ENCODE data around the gene DYNLT5.

The DYNLT5 gene

GRCh38 chr1:66745451-66745850 lies 6.8 kb upstream of the DYNLT5 start (continued):
- no peak for TF ChIP-seq ZNF19 (tag by site-specific recombination; IDR thresholded peaks at IDR 0.05; ENCODE audit: low read depth)
- TF ChIP-seq FEZF1 (tag by site-specific recombination; IDR thresholded peaks at IDR 0.05): no peak
- TF ChIP-seq BCL11B (tag by site-specific recombination; IDR thresholded peaks at IDR 0.05; ENCODE audit: low read depth): no peak
- no peak for TF ChIP-seq YY1 (tag by site-specific recombination; IDR thresholded peaks at IDR 0.05)

DNA sequence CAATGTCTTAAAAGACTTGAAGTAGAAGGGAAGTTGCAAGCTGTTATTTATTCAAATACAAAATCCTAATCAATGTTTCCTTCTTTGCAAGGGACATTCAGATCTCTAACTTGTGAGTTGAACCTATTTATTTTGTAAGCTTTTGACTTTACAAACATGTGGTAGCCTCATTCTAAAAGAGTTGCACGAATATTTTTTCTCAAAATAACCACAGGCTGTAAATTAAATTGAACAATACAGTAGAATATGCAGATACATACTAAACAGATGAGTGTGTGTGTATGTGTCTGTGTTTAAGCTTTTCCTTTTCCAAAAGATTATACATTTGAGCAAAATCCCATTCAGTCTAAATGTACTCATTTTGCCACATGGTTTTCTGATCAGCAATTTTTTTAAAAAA lies 4.8 kb upstream of the DYNLT5 start:
- Histone ChIP-seq H3K27ac (ENCODE audit: extremely low read depth, low read depth, low read length) (no peak overlapping the region), H3K4me1 (ENCODE audit: control insufficient read depth, insufficient read depth, low read length) (no peaks in the 10 kb centered on the region), H3K4me3 (ENCODE audit: low read depth, low read length) (no peak overlapping the region), H3K9me3 (ENCODE audit: control insufficient read depth, insufficient read depth, low read depth, low read length) (no peaks in the 10 kb centered on the region), H3K36me3 (ENCODE audit: control insufficient read depth in 2 of 2, insufficient read depth in 1 of 2, low read length in 2 of 2) (no peaks in the 10 kb centered on the region)
- TF ChIP-seq ZNF561 (tag by site-specific recombination; IDR thresholded peaks at IDR 0.05; ENCODE audit: borderline replicate concordance) (no peak), ZXDB (tag by site-specific recombination; IDR thresholded peaks at IDR 0.05) (no peak), ZNF394 (tag by site-specific recombination; IDR thresholded peaks at IDR 0.05; ENCODE audit: borderline replicate concordance) (no peak), ZNF2 (tag by site-specific recombination; IDR thresholded peaks at IDR 0.05) (no peak), ZNF146 (tag by site-specific recombination; IDR thresholded peaks at IDR 0.05) (no peak), OSR2 (tag by site-specific recombination; IDR thresholded peaks at IDR 0.05) (no peak), ZNF302 (tag by site-specific recombination; IDR thresholded peaks at IDR 0.05; ENCODE audit: low read depth) (no peak), TCF7L2 (IDR thresholded peaks at IDR 0.05; ENCODE audit: borderline replicate concordance, low read depth, low read length) (no peak)
- ChIA-PET POLR2A (no interaction called here), CTCF (interaction anchor here (1.4 kb wide), 1 partner anchor 20 kb away, joined by 3 read pairs; no protein-coding TSS in a partner anchor)

- Histone ChIP-seq H3K36me3 (ENCODE audit: control insufficient read depth in 2 of 2, insufficient read depth in 1 of 2, low read length in 2 of 2) (no peaks in the 10 kb centered on the region), H3K9me3 (ENCODE audit: control insufficient read depth, insufficient read depth, low read depth, low read length) (no peaks in the 10 kb centered on the region), H3K4me3 (ENCODE audit: low read depth, low read length) (no peak overlapping the region), H3K4me1 (ENCODE audit: control insufficient read depth, insufficient read depth, low read length) (no peaks in the 10 kb centered on the region), H3K27ac (ENCODE audit: extremely low read depth, low read depth, low read length) (no peak overlapping the region)
- TF ChIP-seq, protein P1, sequence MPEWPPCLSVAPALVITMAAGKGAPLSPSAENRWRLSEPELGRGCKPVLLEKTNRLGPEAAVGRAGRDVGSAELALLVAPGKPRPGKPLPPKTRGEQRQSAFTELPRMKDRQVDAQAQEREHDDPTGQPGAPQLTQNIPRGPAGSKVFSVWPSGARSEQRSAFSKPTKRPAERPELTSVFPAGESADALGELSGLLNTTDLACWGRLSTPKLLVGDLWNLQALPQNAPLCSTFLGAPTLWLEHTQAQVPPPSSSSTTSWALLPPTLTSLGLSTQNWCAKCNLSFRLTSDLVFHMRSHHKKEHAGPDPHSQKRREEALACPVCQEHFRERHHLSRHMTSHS (tag by site-specific recombination; IDR thresholded peaks at IDR 0.05): no peak
- no peak for TF ChIP-seq ZNF302 (tag by site-specific recombination; IDR thresholded peaks at IDR 0.05; ENCODE audit: low read depth)
- TF ChIP-seq ZNF544 (tag by site-specific recombination; IDR thresholded peaks at IDR 0.05): no peak
- TF ChIP-seq ZNF138 (tag by site-specific recombination; IDR thresholded peaks at IDR 0.05; ENCODE audit: borderline replicate concordance): no peak
- TF ChIP-seq ZNF473 (tag by site-specific recombination; IDR thresholded peaks at IDR 0.05): no peak
- TF ChIP-seq, protein P2, sequence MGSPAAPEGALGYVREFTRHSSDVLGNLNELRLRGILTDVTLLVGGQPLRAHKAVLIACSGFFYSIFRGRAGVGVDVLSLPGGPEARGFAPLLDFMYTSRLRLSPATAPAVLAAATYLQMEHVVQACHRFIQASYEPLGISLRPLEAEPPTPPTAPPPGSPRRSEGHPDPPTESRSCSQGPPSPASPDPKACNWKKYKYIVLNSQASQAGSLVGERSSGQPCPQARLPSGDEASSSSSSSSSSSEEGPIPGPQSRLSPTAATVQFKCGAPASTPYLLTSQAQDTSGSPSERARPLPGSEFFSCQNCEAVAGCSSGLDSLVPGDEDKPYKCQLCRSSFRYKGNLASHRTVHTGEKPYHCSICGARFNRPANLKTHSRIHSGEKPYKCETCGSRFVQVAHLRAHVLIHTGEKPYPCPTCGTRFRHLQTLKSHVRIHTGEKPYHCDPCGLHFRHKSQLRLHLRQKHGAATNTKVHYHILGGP (tag by site-specific recombination; IDR thresholded peaks at IDR 0.05): no peak
- TF ChIP-seq ZNF707 (tag by site-specific recombination; IDR thresholded peaks at IDR 0.05): no peak
- TF ChIP-seq ZNF146 (tag by site-specific recombination; IDR thresholded peaks at IDR 0.05): no peak
- no peak for TF ChIP-seq HOXA7 (CRISPR knock-in tag; IDR thresholded peaks at IDR 0.05; ENCODE audit: borderline replicate concordance)
- POLR2A ChIA-PET: no interaction called here
- CTCF ChIA-PET: interaction anchor here (0.5 to 0.9 kb wide), 3 partner anchors 13 to 497 kb away, joined by 3 to 5 read pairs (median 3); no protein-coding TSS in a partner anchor
These were observed 1.7 kb upstream of the DYNLT5 start for GRCh38 chr1:66750577-66750976.

GRCh38 chr1:66751160-66751559 lies 1.1 kb upstream of the DYNLT5 start:
- TF ChIP-seq ZBTB26 (tag by site-specific recombination; optimal IDR thresholded peaks at IDR 0.05) (no peak), ZNF394 (tag by site-specific recombination; IDR thresholded peaks at IDR 0.05; ENCODE audit: borderline replicate concordance) (no peak), ZNF585B (tag by site-specific recombination; IDR thresholded peaks at IDR 0.05) (no peak), ZBTB17 (tag by site-specific recombination; IDR thresholded peaks at IDR 0.05) (no peak), ZBTB48 (tag by site-specific recombination; IDR thresholded peaks at IDR 0.05) (no peak), SCRT2 (tag by site-specific recombination; IDR thresholded peaks at IDR 0.05) (no peak), ZNF529 (tag by site-specific recombination; IDR thresholded peaks at IDR 0.05; ENCODE audit: insufficient replicate concordance) (no peak), GLI4 (tag by site-specific recombination; IDR thresholded peaks at IDR 0.05) (no peak), GLI2 (tag by site-specific recombination; IDR thresholded peaks at IDR 0.05; ENCODE audit: borderline replicate concordance, low read depth) (no peak), ZNF549 (tag by site-specific recombination; IDR thresholded peaks at IDR 0.05) (no peak), ZNF248 (tag by site-specific recombination; IDR thresholded peaks at IDR 0.05) (no peak)
- no peak overlapping the region for H3K27ac ChIP-seq (ENCODE audit: extremely low read depth, low read depth, low read length)
- no peaks in the 10 kb centered on the region for H3K36me3 ChIP-seq (ENCODE audit: control insufficient read depth in 2 of 2, insufficient read depth in 1 of 2, low read length in 2 of 2)
- H3K9me3 ChIP-seq (ENCODE audit: control insufficient read depth, insufficient read depth, low read depth, low read length): no peaks in the 10 kb centered on the region
- POLR2A ChIA-PET: no interaction called here
- H3K4me1 ChIP-seq (ENCODE audit: control insufficient read depth, insufficient read depth, low read length): no peaks in the 10 kb centered on the region
- no peak overlapping the region for H3K4me3 ChIP-seq (ENCODE audit: low read depth, low read length)
- CTCF ChIA-PET: interaction anchor here (0.9 kb wide), 1 partner anchor 497 kb away, joined by 3 read pairs; no protein-coding TSS in a partner anchor

Data from HEK293 (cell line).